UCSD-AML1 (cell line): ENCODE measurements around the gene YTHDF2.

Source experiments
- DNase-seq: peaks from one replicate; lab custom pipeline; 2025; ENCODE audit not compliant: unreplicated experiment; lab: John Stamatoyannopoulos, UW

The YTHDF2 gene

GRCh38 chr1:28796352-28797211 is 59.8 kb downstream of the YTHDF2 start:
- no peak for DNase-seq

GRCh38 chr1:28800324-28800723 is 63.6 kb downstream of the YTHDF2 start:
- DNase-seq, result no peak

DNA sequence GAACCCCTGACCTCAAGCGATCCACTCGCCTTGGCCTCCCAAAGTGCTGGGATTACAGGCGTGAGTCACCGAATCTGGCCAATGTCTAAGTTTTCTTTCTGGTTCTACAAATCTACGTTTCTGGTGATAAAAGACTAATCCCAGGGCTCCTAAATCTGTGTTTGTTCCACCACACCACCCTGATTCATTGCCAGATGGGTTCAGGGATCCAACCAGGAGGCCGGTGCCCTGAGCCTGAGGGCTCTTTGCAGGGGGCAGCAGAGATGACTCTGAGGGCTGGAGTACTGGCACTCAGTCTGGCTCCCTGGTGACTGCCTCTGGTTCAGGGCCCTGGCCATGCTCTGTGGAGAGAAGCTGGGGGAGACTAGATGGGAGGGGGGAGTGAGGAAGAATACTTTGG is 64.7 kb downstream of the YTHDF2 start:
- DNase-seq, result no peak

DNA sequence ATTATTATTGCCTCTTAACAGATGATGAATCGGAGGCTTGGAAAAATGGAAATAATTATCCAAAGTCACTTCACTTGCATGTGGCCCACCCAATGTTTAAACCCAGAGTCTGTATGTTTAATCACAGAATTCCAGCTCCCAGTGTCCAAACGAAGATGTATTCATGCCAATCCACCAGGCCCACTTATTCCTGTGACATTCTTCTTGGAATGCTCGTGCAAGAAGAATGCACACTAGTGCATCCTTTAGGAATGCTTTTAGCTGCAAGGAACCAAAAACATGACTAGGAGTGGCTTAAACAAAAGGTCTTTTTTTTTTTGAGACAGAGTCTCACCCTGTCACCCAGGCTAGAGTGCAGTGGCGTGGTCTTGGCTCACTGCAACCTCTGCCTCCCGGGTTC is 66.3 kb downstream of the YTHDF2 start:
- no peak for DNase-seq

DNA sequence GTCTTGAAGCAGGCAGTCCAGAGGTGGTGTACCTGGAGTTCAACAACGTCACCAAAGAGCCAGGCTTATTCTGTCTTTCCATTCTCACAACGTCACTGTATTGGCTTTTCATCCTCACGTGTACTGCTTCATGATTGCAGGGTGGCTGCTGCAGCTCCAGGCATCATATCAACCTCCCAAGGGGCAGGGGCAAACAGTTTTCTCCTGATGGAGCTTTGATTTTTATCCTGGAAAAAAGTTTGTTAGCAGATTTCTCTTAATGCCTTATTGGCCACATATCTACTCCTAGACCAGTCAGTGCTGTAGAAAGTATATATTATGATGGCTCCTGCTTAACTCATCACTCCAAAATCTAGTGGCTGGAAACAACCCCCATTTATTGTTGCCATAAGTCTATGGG is 66.9 kb downstream of the YTHDF2 start:
- no peak for DNase-seq

GRCh38 chr1:28804071-28804470 is 67.3 kb downstream of the YTHDF2 start:
- no peak for DNase-seq

DNA sequence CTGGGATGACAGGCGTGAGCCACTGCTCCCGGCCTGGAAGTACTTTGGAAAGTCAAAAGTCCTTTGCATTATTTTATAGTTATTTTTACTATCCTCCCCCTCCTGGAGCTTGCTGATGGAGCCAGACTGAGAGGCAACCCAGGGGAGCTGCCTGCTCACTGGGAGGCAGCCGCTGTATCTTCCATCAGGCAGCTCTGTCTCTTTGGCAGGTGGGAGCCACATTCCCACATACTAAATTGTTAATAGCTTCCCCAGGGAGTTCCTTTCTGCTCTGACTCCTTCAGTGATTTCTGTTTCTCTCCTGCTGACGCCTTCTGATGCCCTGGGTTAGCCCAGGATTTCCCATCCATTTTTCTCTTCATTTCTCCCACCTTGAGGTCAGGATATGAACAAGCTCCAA is 70.3 kb downstream of the YTHDF2 start:
- no peak for DNase-seq

GRCh38 chr1:28807986-28808385 is 71.2 kb downstream of the YTHDF2 start:
- DNase-seq, result no peak

GRCh38 chr1:28811369-28811765 is 74.6 kb downstream of the YTHDF2 start:
- no peak for DNase-seq

- DNase-seq, result no peak
Observed at GRCh38 chr1:28811766-28812668, 75.3 kb downstream of the YTHDF2 start, which contains the start of gene OPRD1. Gene OPRD1 (plus strand): TSS chr1:28812170. CDS start chr1:28812384, 214 bp downstream.

- no peak for DNase-seq
Observed at GRCh38 chr1:28812669-28813468, 76.1 kb downstream of the YTHDF2 start.

- no peak for DNase-seq
Observed at GRCh38 chr1:28813931-28814465, 77.3 kb downstream of the YTHDF2 start.

DNA sequence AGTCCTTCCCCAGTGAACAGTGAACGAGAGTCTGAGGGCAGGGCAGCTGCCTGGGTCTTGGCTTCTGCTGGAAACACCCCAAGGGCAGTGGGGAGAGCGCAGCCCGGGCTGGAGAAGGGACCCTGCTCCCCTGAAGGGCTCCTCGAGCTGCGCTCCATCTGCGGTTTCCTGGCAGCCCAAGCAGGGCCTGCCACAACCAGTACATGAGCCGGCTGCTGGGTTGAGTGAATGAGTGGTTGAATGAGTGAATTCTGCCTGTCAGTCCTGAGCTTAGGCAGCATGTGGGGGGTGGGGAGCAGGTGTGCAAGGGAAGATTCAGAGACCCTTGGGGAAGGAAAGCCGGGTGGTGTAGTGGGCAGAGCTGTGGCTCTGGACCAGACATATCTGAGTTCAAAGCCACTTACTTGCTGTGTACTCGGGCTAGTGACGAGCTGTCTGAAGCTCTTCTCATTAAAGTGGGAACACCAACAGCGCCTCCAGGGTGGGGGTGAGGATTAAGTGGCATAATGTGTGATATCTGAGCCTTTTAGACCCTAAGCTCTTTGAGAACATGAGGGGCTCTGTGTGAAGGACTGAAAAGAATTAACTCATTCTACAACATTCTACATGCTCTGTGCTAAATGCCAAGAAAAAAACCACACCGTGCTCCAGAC is 78.9 kb downstream of the YTHDF2 start:
- peak; percentile 42 for DNase-seq

GRCh38 chr1:28817133-28817532 is 80.4 kb downstream of the YTHDF2 start:
- no peak for DNase-seq

DNA sequence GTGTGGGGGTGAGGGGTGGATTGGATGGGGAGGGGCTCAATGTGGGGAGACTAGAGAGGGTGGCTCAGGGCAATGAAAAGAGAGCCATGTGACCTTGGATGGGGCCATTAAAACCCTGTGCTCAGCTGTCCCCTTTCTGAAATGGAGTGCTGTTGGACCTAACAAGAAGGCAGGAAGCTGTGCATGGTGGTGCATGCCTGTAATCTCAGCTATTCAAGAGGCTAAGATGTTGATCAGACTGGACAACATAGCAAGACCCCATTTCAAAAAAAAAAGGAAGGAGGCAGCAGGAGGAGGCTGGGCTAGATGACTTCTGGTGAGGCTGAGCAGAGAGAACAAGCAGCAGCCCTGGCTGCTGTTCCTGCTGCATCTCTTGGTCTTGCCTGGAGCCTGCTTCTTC is 82.3 kb downstream of the YTHDF2 start:
- DNase-seq, result no peak
